OCI-M1 (cell line): Measurements from ENCODE around the gene SNX11.
"Not testable (repeated sequence)": the region's sequence is repeated elsewhere in the genome, so short reads cannot be mapped to it uniquely, and the experiment has no call there.

ENCODE experiments used
- DNase-seq: peaks from one replicate; lab custom pipeline; 2025; lab: John Stamatoyannopoulos, UW

The SNX11 gene, protein sequence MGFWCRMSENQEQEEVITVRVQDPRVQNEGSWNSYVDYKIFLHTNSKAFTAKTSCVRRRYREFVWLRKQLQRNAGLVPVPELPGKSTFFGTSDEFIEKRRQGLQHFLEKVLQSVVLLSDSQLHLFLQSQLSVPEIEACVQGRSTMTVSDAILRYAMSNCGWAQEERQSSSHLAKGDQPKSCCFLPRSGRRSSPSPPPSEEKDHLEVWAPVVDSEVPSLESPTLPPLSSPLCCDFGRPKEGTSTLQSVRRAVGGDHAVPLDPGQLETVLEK

DNA sequence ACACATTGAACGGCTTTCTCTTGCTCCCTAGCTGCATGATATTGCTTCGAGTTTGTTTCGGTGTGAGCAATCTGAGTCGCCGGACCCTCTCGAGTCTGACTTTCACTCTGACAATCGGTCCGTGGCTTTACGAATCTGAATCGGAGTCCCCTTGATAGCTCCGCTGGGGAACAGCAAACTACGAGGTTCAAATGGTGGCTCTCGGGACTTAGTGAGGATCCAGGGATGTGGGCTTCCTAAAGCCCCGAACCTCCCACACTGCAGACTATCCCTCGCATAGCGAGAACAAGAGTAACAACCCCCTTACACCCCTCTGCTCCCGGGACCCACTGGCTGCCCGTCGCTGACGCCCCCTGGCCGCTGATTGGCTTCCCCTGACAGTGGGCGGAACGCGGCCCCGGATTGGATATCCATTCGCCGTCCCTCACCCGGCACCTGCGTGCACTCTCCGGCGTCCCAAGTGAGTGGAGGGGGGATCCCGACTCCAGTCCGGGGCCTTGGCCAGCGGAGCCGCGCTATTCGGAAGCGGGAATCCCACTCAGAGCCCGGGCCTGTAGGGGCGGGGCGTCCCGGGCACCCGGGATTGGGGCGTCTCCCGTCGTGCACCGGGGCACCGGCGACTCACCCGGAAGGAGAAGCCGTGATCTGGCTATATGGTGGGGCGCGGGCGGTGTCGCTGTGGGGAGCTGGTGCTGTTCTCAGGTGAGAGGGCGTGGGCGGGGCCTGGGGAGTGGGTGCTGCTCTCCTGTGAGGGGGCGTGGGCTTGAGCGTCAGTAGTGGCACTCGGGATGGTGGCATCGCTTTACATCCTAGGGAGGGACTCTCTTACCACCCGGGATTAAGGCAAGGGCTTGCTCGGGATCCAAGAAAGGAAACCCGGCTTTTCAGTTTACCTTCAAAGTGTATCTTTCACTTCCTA, at the start of gene SNX11:
Gene SNX11 (plus strand): TSS at position 630 of the 919 bp plus-strand sequence. CDS start 4,278 bp downstream, outside the sequence.
- peak; percentile 91 for DNase-seq

DNA sequence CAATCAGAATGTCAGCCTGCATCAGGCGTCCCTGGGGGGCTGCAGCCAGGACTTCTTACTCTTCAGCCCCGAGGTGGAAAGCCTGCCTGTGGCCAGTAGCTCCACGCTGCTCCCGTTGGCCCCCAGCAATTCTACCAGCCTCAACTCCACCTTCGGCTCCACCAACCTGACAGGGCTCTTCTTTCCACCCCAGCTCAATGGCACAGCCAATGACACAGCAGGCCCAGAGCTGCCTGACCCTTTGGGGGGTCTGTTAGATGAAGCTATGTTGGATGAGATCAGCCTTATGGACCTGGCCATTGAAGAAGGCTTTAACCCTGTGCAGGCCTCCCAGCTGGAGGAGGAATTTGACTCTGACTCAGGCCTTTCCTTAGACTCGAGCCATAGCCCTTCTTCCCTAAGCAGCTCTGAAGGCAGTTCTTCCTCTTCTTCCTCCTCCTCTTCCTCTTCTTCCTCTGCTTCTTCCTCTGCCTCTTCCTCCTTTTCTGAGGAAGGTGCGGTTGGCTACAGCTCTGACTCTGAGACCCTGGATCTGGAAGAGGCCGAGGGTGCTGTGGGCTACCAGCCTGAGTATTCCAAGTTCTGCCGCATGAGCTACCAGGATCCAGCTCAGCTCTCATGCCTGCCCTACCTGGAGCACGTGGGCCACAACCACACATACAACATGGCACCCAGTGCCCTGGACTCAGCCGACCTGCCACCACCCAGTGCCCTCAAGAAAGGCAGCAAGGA, 49.0 kb upstream of the SNX11 start:
- no peak for DNase-seq

DNA sequence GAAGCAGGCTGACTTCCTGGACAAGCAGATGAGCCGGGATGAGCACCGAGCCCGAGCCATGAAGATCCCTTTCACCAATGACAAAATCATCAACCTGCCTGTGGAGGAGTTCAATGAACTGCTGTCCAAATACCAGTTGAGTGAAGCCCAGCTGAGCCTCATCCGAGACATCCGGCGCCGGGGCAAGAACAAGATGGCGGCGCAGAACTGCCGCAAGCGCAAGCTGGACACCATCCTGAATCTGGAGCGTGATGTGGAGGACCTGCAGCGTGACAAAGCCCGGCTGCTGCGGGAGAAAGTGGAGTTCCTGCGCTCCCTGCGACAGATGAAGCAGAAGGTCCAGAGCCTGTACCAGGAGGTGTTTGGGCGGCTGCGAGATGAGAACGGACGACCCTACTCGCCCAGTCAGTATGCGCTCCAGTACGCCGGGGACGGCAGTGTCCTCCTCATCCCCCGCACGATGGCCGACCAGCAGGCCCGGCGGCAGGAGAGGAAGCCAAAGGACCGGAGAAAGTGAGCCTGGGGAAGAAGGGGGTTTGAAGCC, 48.4 kb upstream of the SNX11 start:
- DNase-seq = no peak

DNA sequence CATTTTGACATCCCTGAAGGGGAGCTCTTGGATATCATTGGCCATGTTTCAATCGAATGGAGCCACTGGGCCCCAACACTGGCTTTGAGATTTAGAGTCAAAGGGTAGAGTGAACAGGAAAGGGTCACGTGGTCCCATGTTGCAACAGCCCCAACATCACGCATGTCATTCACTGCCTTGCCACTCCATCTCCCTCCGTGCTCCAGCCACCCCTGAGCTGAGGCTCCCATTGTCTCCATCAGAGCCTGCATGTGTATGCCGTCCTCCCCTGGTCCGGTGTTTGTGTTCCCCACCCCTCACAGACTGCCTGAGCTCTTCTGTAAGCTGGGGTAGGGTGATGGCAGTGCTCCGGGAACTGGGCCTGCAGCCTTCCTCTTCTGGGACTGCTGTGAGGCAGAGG, 47.3 kb upstream of the SNX11 start:
- DNase-seq = no peak

DNA sequence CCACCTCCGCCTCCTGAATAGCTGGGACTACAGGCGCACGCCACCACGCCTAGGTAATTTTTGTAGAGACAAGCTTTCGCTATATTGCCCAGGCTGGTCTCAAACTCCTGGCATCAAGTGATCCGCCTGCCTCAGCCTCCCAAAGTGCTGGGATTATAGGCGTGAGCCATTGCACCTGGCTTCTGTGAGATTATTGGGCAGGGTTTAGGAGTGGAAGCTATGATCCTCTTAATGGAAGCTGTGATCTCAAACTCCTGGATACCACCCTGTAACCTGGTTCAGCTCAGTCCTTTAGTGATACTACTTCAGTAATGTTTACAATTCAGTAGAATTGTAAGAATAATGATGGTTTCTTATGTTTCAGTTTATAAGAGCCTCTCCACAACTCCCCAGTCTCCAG, 45.3 kb upstream of the SNX11 start:
- no peak for DNase-seq

DNA sequence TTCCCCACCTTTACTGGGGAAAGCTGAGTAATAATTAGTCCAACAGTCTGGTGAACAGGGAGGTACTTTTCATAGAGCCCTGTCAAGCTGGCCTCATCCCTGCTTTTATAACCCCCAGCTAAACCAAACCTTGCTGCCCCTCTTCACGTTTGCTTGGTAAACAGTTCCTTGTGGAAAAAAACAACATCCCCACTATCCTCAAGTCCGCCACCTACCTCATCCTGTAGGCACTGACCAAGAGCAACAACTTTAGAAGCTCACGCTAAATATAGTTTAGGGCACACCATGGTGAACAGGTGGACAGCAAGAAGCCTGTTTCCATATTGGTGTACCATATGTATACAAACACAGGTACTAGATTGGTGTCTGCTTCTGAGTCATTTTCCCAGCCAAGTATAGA, 42.9 kb upstream of the SNX11 start:
- DNase-seq = no peak

DNA sequence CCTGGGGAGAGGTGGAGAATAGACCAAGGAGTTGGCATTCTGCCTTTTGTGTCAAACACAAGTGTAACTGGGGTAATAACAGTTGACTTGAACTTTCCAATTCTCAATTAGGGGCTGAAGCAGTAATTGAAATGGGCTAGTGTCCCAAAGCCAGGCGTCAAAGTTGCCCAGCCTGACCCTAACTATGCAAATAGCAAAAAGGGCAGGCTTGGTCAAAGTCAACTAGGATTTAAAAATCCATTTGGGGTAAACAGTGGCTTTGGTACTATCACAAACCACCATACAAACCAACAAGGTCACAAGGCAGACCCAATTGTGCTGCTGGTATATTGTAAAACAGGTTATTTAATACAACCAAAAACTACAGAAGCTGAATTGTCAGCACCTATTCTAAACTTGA, 41.4 kb upstream of the SNX11 start:
- DNase-seq = no peak

DNA sequence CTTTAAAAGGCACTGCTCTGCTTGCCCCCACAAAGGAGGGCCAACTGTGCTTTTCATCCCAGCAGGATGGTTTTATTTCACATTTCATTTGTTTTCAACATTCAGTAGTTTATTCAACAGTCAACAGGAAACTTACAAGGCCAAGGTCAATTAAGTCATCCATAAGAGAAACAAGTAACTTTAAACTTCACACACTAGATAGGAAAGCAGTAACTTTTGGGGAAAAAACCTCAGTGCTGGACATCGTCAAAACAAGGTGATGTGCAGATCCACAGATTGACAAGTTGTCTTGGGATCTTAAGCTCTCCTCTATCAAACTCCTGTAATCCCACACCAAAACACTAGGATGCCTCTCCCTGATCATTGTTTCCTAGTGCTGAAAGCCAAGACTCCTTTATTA, 40.9 kb upstream of the SNX11 start:
- DNase-seq = no peak

DNA sequence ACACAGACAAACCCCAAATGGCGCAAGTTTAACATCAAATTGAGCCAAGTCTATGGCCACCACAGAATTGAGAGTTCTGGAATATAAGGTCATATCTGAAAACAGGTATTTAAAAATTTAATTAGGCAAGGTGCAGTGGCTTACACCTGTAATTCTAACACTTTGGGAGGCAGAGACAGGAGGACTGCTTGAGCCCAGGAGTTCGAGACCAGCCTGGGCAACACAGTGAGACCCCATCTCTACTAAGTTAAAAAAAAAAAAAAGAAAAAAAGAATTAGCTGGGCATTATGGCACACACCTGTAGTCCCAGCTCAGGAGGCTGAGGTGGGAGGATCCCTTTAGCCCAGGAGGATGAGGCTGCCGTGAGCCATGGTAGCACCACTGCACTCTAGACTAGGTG, 40.3 kb upstream of the SNX11 start:
- no peak for DNase-seq

DNA sequence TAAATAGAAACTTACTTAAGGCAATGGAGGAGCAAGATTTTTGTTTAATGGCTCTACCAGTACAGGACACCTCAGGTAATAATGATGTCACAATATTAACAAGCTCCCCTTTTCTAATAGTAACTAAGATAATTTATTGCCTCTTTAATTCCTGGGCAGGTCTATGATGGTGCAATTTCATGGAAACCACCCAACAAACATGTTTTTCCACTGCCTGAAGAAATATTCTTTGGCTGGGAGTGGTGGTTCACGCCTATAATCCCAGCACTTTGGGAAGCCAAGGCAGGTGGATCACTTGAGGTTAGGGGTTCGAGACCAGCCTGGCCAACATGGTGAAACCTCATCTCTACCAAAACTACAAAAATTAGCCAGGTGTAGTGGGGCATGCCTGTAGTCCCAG, 39.8 kb upstream of the SNX11 start:
- DNase-seq = not testable (repeated sequence)

DNA sequence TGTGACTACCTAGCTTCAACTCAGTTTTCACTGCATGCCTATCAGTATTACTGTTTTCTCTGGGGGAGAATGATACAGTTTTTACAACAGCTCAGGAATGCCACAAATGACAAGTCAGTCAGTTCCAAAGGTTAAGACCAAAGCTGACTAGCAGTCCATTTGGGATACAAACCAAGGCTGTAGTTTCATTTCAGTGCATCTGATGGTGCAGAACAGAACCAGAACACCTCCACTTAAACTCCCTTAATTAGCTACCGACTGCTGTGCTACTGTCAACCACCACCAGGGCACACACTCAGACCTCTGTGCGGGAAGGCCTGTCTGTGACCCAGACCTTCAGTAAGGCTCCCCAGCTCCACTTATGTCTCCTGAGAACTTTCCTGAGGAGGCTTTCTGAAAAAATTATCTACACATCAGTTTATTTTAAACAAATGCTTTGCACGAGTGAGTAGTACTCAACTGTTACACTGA, 39.0 kb upstream of the SNX11 start:
- peak; percentile 16 for DNase-seq

DNA sequence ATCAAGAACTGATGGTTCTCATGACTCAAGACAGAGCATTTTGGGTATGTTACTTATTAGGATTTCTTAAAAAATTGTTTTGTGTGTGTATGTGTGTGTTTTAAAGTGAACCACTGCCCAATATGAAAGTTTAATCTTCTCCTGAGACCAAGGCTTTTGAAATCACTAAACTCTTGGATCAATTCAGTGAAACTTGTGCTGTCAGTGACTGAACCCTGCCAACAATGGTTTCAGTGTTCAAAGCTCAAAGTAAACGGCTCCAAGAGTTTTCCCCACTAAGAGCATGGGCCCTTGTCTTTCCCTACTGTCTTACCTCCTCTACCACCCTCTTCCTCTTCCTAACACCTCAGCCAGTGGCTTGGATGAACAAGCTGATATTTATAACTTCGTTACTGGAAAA, 37.4 kb upstream of the SNX11 start:
- no peak for DNase-seq

DNA sequence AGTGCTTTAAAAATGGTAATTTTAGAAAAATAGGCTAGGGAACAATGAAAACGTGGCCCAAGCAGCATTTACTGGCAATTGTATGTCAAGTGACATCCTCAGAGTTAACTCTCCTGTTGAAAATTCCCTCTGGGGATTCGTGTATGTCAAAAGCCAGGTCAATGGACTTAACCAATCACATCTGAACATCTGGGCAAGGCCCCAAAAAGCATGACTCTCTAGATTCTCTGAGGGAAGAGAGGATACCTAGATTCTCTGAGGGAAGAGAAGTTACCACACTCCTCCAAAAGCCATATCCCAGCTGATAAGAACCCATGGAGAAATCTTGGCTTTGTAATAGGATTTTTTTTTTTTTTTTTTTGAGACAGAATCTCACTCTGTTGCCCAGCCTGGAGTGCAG, 35.9 kb upstream of the SNX11 start:
- DNase-seq = no peak

DNA sequence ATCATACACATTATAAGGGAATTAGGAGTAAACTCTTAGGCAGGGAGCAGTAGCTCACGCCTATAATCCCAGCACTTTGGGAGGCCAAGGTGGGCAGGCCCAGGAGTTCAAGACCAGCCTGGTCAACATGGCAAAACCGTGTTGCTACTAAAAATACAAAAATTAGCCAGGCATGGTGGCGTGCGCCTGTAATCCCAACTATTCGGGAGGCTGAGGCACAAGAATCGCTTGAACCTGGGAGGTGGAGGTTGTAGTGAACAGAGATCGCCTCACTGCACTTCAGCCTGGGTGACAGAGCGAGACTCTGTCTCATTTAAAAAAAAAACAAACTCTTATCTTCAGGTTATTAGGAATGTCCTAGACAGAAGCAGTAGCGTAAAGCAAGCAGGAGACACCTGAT, 34.8 kb upstream of the SNX11 start:
- not testable (repeated sequence) for DNase-seq

DNA sequence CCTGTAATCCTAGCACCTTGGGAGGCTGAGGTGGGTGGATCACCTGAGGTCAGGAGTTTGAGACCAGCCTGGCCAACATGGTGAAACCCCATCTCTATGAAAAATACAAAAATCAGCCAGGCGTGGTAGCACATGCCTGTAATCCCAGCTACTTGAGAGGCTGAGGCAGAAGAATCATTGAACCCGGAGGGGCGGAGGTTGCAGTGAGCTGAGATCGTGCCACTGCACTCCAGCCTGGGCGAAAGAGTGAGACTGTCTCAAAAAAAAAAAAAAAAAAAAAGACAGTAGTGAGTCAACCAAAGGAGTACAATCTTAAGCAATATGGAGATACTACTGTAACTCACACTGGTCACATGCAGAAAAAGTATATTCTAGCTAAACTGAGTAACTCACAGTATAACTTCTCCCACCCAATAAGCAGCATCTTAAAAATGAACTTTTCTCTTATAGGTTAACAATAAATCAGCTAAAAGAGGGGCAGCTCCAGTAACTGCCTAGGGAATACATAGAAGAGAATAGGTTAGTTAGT, 33.9 kb upstream of the SNX11 start:
- DNase-seq = not testable (repeated sequence)

DNA sequence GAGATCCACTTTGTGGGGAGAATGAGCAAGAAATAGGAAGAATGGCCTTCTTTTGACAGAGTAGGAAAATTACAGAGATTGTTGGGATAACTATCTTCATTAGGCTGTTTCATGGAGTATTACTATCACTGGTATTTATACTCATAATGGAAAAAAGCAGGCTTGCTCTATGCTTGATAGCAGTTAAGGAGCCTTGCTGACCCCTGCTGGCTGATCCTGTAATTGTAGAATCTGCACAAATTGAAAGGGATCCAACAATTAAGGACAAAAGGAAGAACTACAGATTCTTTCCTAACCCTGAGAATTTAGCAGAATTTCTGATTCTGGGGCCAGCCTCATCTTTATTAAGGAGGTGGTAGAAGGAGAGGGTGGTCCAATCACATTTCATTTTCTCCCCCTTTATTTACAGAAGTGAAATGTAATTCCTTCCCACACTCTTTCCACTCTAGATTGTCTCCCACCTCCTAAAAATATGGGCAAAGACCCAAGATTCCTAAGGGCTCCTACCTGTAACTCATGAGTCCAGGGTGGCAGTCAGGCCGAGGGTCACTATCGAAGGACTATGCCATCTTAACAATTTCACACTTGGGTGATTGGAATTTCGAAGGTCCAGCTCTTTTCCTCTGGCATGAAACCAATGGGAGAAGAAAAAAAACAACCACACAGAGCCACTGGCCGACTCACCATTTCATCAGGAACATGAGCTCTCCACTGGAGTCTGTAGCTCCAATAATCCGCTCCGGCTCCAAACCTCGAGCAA, 33.1 kb upstream of the SNX11 start:
- peak; percentile 91 for DNase-seq

DNA sequence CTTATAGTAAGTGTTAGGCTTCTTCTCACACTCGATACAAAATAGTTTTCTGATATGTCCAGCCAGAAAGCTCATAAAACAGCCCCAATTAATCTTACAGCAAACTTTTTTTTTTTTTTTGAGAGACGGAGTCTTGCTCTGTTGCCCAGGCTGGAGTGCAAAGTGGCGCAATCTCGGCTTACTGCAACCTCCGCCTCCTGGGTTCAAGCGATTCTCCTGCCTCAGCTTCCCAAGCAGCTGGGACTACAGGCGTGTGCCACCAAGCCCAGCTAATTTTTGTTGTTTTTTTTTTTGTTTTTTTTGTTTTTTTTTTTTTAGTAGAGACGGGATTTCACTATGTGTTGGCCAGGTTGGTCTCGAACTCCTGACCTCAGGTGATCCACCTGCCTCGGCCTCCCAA, 30.4 kb upstream of the SNX11 start:
- DNase-seq = not testable (repeated sequence)

DNA sequence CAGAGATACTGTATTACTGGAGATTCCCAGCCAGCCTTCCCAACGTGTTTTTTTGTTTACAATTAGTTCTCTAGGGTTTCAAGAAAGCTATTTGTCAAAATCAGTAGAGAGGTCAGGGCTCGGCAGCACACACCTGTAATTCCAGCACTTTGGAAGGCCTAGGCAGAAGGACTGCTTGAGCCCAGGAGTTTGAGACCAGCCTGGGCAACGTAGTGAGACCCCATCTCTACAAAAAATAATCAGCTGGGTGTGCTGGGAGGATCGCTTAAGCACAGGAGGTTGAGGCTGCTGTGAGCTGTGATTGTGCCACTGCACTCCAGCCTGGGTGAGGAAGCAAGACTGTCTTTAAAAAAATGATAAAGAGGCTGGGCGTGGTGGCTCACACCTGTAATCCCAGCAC, 25.7 kb upstream of the SNX11 start:
- DNase-seq = no peak

DNA sequence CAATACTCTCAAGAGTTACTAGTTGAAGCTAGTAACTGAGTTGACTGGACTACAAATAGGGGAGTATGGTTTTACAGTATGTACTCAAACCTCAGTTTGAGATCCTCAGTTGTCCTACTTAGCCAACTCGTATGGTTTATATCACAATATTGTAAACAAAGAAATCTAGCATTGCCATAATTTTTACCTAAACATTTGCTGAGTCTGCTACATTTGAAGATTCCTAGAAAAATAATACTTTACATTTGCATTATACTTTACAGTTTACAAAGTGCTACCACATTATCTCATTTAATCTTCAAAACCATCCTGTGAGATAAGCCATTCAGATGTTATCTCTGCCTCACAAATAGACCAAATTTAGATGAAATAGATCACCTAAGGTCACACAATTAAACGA, 22.6 kb upstream of the SNX11 start:
- no peak for DNase-seq

DNA sequence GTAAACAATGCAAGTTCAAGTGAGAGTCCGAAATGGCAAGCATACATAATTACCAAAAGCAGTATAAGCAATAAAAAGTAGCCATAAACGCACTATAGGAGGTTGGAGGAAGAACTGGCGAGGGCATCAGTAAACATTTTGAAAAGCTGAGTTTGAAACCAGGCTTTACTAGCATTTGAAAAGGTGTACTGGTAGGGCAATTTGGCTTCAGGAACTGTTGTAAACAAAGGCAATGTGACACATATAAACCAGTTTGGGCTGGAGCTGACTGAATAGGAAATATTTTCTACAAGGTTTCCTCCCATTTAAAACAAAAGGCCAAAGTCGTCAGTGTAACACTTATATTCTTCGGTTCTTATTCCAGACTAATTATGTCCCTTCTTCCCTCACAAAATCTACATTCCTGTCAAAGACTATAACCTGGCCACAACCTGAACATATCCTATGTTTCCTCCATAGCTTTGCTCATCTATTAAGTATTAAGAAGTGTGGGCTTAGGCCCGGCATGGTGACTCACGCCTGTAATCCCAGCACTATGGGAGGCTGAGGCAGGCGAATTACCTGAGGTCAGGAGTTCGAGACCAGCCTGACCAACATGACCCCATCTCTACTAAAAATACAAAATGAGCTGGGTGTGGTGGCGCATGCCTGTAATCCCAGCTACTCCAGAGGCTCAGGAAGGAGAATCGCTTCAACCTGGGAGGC, 14.1 kb upstream of the SNX11 start:
- no peak for DNase-seq

DNA sequence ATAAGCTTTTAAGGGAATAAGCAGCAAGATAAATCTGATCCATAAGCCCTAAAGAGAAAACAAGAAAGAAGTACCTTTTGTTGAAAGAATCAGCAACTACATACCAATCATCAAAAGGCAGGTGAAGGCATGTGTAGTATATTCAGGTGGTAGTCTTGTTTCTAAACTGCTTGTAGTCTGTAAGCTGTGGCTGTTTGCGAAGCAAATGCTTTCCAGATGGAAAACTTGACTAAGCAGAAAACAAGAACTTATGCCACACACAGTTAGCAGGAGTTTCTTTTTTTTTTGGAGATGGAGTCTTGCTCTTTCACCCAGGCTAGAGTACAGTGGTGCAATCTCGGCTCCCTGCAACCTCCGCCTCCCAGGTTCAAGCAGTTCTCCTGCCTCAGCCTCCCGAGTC, 12.0 kb upstream of the SNX11 start:
- DNase-seq = no peak
